Measurements from ENCODE around the gene NTRK3.

- TF ChIP-seq POLR2AphosphoS5 (IDR thresholded peaks at IDR 0.05; ENCODE audit: borderline replicate concordance, low read depth, low read length) (no peak), EZH2 (IDR thresholded peaks at IDR 0.05) (no peak)
Observed at GRCh38 chr15:88215066-88215648, 41.4 kb downstream of the NTRK3 start.

All from SK-N-MC (cell line).